ENCODE data around the gene WDR86. TPM values are rescaled to one million over a fixed set of nuclear protein-coding genes. Genes with fewer than 3 reads are reported as not detected.

Gene WDR86
- polyA plus RNA-seq, 1 experiment = 0.04 TPM

DNA sequence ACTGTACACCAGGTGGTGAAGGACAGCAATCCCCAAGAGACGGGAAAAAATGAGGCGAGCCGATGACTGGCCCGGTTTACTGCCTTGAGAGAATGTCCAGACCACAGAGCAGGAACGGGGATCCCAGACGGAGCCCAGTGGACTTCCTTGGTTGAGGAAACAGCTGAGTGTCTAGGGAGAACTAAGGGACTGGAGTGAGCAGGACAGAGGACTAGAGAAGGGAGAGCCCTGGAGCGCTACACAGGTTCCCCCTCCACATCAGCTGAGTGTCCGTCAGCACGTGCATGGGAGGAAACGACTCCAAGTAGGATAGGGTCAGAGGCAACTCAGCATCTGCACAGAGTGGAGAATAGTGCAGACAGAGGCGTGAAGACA is 7.1 kb upstream of the WDR86 start:
- TF ChIP-seq, protein P1, sequence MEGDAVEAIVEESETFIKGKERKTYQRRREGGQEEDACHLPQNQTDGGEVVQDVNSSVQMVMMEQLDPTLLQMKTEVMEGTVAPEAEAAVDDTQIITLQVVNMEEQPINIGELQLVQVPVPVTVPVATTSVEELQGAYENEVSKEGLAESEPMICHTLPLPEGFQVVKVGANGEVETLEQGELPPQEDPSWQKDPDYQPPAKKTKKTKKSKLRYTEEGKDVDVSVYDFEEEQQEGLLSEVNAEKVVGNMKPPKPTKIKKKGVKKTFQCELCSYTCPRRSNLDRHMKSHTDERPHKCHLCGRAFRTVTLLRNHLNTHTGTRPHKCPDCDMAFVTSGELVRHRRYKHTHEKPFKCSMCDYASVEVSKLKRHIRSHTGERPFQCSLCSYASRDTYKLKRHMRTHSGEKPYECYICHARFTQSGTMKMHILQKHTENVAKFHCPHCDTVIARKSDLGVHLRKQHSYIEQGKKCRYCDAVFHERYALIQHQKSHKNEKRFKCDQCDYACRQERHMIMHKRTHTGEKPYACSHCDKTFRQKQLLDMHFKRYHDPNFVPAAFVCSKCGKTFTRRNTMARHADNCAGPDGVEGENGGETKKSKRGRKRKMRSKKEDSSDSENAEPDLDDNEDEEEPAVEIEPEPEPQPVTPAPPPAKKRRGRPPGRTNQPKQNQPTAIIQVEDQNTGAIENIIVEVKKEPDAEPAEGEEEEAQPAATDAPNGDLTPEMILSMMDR (IDR thresholded peaks at IDR 0.05; ENCODE audit: insufficient read depth, low read depth, low read length) = no peak
- no peaks in the 10 kb centered on the region for H3K36me3 ChIP-seq (ENCODE audit: control insufficient read depth, insufficient read depth, low read length)
- CTCF ChIA-PET = interaction anchor here (0.7 to 1.2 kb wide), 3 partner anchors 18 to 343 kb away, joined by 3 to 5 read pairs (median 4); no protein-coding TSS in a partner anchor
- peaks cover 22% of the 10 kb centered on the region for H3K27me3 ChIP-seq (ENCODE audit: control insufficient read depth, insufficient read depth, low read length)
- H3K4me3 ChIP-seq (ENCODE audit: low read depth, low read length) = no peak overlapping the region
- no peak for DNase-seq (ENCODE audit: low read depth)
- POLR2A ChIA-PET = no interaction called here

DNA sequence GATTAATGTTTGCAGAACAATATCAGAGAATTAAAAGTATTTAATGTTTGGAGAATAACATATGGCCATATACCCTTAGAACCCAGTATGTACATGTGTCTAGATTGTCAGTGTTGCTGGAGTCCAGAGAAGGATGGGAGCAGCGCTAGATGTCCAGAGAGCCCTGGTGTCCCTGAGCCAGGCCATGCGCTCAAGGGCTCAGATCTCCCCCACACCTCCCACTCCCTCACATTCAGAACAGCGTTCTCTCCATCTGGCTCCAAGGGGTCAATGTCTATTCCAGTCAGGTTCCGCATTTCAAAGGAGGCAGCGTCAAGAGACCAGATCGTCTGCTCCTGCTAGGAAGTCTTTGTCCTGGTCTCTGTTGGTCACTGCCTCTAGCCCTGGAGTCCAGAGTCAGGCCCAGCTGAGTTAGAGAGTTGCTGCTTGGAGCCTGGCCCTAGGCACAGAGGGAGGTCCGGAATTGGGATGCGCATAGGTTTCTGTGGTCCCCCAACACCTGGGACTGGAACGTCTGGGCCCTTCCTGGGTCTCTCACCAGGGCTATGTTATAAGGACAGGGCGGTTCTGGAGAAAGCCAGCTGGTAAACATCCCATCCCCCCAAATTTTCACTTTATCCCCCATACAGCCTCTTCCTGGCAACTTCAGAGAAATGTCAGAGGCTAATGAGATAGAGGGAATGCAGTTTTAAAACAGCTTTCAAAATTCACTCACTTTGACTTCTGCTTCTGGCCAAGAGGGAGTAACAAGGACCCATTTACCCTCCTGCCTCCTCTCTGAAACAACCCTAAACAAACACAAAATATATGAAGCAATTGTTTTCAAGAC is 6.5 kb upstream of the WDR86 start:
- TF ChIP-seq, protein P1 (IDR thresholded peaks at IDR 0.05; ENCODE audit: insufficient read depth, low read depth, low read length) = no peak
- Histone ChIP-seq H3K27me3 (ENCODE audit: control insufficient read depth, insufficient read depth, low read length) (peaks cover 25% of the 10 kb centered on the region), H3K4me3 (ENCODE audit: low read depth, low read length) (no peak overlapping the region), H3K36me3 (ENCODE audit: control insufficient read depth, insufficient read depth, low read length) (no peaks in the 10 kb centered on the region)
- DNase-seq (ENCODE audit: low read depth) = no peak
- ChIA-PET POLR2A (no interaction called here), CTCF (interaction anchor here (0.7 to 1.4 kb wide), 4 partner anchors 12 to 344 kb away, joined by 3 to 5 read pairs (median 4); no protein-coding TSS in a partner anchor)

DNA sequence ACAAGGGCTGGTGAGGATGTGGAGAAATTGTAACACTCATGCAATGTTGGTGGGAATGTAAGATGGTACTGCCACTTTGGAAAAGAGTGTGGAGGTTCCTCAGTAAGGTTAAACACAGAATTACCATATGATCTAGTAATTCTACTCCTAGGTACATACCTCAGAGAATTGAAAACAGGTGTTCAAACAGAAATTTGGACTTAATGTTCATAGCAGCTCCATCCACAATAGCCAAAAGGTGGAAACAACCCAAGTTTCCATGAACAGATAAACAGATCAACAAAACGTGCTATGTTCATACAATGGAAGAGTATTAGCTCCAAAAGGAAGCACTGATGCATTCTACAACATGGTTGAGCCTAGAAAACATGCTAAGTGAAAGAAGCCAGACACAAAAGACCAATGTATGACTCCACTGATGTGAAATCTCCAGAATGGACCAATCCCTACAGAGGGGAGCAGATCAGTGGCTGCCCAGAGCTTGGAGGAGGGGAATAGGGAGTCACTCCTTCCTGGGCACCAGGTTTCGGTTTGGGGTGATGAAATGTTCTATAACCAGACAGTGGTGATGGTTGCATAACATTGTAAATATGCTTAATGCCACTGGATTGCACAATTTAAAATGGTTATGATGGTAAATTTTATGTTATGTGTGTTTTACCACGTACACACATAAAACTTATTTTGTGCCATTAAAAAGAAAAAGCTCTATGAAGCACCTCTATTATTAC is 5.7 kb upstream of the WDR86 start:
- TF ChIP-seq, protein P1 (IDR thresholded peaks at IDR 0.05; ENCODE audit: insufficient read depth, low read depth, low read length) = no peak
- POLR2A ChIA-PET = no interaction called here
- CTCF ChIA-PET = interaction anchor here (1.0 to 1.4 kb wide), 2 partner anchors 11 to 49 kb away, joined by 3 to 4 read pairs; no protein-coding TSS in a partner anchor
- H3K27me3 ChIP-seq (ENCODE audit: control insufficient read depth, insufficient read depth, low read length) = peaks cover 32% of the 10 kb centered on the region
- no peak overlapping the region for H3K4me3 ChIP-seq (ENCODE audit: low read depth, low read length)
- no peaks in the 10 kb centered on the region for H3K36me3 ChIP-seq (ENCODE audit: control insufficient read depth, insufficient read depth, low read length)
- DNase-seq (ENCODE audit: low read depth) = no peak

DNA sequence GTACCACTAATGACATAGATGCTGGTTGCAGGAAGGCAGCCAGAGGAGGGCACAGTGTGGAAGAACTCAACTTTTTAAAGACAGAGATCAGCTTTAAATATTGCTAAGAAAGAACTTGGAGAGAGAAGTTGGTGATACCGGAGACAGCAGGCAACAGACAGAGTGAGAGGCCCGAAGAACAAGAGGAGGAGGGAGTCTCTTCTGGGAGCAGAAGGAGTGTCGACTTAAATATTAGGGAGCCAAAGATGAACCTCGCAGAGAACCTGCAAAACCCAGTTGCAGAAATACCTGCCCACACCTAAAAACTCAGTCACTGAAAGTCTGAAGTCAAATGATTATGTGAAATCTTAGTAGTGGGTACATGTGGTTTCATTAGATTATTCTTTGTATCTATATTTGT is 3.4 kb upstream of the WDR86 start:
- TF ChIP-seq, protein P1 (IDR thresholded peaks at IDR 0.05; ENCODE audit: insufficient read depth, low read depth, low read length) = no peak
- H3K4me3 ChIP-seq (ENCODE audit: low read depth, low read length) = no peak overlapping the region
- H3K36me3 ChIP-seq (ENCODE audit: control insufficient read depth, insufficient read depth, low read length) = no peaks in the 10 kb centered on the region
- POLR2A ChIA-PET = no interaction called here
- no peak for DNase-seq (ENCODE audit: low read depth)
- peaks cover 47% of the 10 kb centered on the region for H3K27me3 ChIP-seq (ENCODE audit: control insufficient read depth, insufficient read depth, low read length)
- CTCF ChIA-PET = interaction anchor here (1.3 kb wide), 1 partner anchor 12 kb away, joined by 5 read pairs; no protein-coding TSS in a partner anchor

DNA sequence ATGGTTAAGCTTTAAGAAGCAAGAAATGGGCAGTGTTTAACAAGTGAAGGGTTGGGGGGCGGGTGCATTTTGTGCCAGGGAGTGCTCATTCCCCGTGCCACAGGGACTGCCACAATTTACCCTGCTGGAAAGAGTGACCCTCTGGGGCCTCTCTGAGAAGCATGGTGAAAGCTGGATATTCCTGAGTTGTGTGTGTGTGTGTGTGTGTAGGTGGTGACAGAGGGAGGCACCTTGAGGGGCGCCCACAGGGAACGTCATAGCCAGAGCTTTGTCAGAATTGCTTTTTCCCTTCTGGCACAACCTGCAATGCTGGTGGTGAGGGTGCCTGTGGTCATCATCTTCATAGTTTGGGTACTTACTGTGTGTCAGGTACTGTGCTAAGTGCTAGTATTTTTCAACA is 2.5 kb upstream of the WDR86 start:
- peaks cover 44% of the 10 kb centered on the region for H3K27me3 ChIP-seq (ENCODE audit: control insufficient read depth, insufficient read depth, low read length)
- ChIA-PET POLR2A (no interaction called here), CTCF (interaction anchor here (1.1 to 1.4 kb wide), 3 partner anchors 12 to 36 kb away, joined by 3 to 5 read pairs (median 4); no protein-coding TSS in a partner anchor)
- DNase-seq (ENCODE audit: low read depth) = no peak
- TF ChIP-seq, protein P1 (IDR thresholded peaks at IDR 0.05; ENCODE audit: insufficient read depth, low read depth, low read length) = no peak
- no peak overlapping the region for H3K4me3 ChIP-seq (ENCODE audit: low read depth, low read length)
- H3K36me3 ChIP-seq (ENCODE audit: control insufficient read depth, insufficient read depth, low read length) = no peaks in the 10 kb centered on the region
